HG03439 (cell line): ENCODE measurements around the gene GSTT2.

Source experiments
- ATAC-seq: cut with Tn5 transposase; IDR thresholded peaks from one replicate; pipeline ENCODE4 v1.9.1; 2021; ENCODE audit warnings: mild to moderate bottlenecking, moderate library complexity; ENCODE audit not compliant: unreplicated experiment

Gene GSTT2

GRCh38 chr22:24008381-24009226 lies 28.7 kb downstream of the GSTT2 start:
- ATAC-seq = no peak

- ATAC-seq = no peak
These were observed 29.5 kb downstream of the GSTT2 start for GRCh38 chr22:24009227-24010017.

DNA sequence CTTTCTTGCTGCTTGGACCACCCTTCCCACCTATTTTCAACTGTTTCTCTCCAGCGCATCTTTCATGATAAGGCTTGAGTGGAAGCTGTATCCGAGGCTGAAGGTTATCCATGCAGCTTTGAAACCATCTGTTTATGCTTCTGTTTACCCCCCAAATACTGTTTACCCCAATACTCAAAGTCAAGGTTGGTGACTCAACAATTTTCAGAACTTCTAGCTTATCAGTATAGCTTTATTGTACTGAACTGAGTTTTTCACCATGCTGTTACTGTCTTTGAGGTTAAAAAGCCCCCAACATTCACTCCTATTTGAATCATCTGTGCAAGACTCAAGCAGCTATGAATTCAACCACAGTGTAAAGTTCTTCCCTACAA lies 30.1 kb downstream of the GSTT2 start:
- no peak for ATAC-seq

- peak; percentile 15 for ATAC-seq
These were observed 31.8 kb downstream of the GSTT2 start for GRCh38 chr22:24011735-24012068.

- no peak for ATAC-seq
These were observed 36.2 kb downstream of the GSTT2 start for GRCh38 chr22:24016156-24016555.

DNA sequence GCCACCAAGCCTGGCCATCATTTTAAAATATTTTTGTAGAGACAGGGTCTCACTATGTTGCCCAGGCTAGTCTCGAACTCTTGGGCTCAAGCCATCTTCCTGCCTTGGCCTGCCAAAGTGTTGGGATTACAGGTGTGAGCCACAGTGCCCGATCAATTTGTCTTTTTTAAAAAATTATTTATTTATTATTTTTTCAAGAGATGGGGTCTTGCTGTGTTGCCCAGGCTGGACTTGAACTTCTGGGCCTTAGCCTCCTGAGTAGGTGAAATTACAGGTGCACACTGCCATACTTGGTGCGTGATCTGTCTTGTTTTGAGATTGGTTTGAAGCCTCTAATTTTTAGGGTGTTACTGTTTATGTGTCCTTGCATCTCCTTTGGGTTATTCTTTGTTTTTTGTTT lies 41.4 kb downstream of the GSTT2 start:
- ATAC-seq = no peak

- ATAC-seq = no peak
These were observed 43.4 kb downstream of the GSTT2 start for GRCh38 chr22:24023204-24023789.

DNA sequence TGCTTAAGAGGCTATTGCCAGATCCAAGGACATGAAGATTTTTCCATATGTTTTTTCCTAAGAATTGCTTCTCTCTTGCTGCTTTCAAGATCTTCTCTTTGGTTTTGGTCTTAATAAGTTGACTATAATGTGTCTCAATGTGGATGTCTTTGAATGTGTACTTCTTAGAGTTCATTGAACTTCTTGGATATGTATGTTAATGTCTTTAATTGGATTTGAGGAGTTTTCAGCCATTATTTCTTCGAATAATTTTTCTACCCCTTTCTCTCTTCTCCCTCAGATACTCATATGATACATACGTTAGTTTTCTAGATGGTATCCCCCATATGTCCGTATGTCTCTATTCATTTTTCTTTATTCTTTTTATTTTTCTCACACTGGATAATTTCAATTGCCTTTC lies 44.4 kb downstream of the GSTT2 start:
- no peak for ATAC-seq

DNA sequence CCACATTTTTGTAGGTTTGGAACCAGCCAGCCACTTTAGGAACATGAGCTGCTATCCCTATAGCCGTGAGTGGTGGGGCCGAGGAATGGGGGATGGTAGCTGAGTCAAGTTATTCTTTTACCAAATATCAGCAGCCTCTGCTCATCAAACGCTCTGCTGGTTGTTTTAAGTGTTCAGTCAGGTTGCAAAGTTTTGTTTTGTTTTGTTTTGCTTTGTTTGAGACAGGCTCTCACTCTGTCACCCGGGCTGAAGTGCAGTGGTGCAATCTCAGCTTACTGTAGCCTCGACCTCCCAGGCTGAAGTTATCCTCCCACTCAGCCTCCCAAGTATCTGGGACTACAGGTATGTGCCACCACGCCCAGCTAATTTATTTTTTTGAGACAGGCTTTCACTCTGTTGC lies 45.5 kb downstream of the GSTT2 start:
- ATAC-seq = no peak

GRCh38 chr22:24026056-24026455 lies 46.1 kb downstream of the GSTT2 start:
- ATAC-seq = no peak

- no peak for ATAC-seq
These were observed 46.8 kb downstream of the GSTT2 start for GRCh38 chr22:24026733-24027132.

DNA sequence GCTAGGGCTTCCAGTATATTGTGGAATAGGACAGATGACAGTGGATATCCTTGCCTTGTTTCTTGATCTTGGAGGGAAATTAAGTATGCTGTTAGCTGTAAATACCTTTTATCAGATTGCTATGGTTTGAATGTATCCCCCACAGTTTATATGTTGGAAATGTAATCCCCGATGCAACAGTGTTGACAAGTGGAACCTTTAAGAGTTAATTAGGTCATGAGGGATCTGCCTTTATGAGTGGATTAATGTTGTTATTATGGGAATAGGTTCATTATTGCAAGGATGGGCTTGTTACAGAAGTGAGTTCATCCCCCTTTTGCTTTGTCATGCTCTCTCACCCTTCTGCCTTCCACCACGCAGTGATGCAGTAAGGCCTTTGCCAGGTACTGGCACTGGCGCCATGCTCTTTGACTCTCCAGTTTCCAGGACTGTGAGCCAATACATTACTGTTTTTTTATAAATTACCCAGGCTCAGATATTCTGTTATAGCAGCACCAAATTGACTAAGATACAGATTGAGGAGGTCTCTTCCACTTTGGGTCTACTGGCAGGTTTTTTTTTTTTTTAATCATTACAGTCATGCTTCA lies 47.5 kb downstream of the GSTT2 start:
- no peak for ATAC-seq

DNA sequence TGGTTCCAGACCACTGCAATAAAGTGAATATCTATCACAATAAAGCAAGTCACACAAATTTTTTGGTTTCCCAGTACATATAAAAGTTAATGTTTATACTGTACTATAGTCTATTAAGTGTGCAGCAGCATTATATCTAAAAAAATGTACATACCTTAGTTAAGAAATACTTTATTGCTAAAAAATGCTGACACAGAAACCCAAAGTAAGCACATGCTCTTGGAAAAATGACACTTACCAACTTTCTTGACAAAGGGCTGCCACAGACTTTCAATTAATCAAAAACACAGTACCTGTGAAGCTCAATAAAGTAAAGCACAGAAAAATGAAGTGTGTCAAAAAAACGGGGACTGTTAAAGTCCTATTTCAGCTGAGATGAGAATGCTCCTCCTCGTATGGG lies 48.1 kb downstream of the GSTT2 start:
- no peak for ATAC-seq

- no peak for ATAC-seq
These were observed 48.6 kb downstream of the GSTT2 start for GRCh38 chr22:24028533-24028932.

DNA sequence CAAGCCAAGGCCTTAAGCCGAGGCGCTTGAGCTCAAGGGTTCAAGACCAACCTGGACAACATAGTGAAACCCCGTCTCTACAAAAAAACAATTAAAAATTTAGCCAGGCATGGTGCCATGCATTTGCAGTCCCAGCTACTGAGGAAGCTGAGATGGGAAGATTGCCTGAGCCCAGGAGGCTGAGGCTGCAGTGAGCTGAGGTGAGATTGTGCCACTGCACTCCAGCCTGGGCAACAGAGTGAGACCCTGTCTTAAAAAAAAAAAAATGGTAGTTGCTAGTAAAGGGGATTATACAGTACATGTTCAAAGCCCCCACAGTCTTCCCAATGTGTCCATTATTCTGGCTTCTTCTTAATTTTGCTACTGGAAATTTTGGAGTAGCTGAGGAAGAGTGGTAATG lies 49.4 kb downstream of the GSTT2 start:
- ATAC-seq = no peak

DNA sequence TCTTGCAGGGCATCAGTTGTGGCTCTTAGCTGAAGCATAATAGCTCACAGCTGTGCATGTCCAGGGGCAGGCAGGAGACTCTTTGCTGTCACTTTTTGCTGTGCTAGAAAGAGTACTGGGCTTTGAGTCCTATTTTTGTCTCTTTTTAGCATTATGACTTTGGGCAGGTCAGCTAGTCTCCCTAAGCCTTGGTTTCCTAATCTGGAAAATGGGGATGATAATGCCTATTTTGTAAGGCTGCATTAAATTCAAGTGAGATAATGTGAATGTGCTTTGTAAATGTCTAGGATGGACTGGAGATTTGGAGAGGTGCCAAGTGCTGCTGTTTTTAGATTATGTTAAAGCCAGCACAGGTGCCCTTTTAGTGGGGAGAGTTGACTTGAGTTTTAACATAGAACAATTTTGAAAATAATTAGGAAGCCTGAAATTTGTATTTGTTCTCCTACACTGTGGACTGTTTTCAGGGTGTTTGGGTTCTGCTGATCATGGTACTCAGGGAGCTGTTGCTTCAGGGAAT lies 50.3 kb downstream of the GSTT2 start:
- no peak for ATAC-seq
